H1 (cell line): Measurements from ENCODE around the gene ADAMTS14. TPM values are rescaled to one million over a fixed set of nuclear protein-coding genes. Genes with fewer than 3 reads are reported as not detected.

Experiments
- CTCF ChIA-PET: fragments of 300-600 bp; sonication (Branson Sonifier 250); formaldehyde crosslinking; loops from one replicate; lab custom pipeline; 2021; ENCODE audit not compliant: partially characterized antibody; lab: Charles Lee
- POLR2A ChIA-PET: fragments of 300-600 bp; sonication (Branson Sonifier 250); formaldehyde crosslinking; loops from one replicate; lab custom pipeline; 2021; ENCODE audit warnings: inconsistent platforms; ENCODE audit not compliant: partially characterized antibody; lab: Charles Lee
- DNase-seq, 2 experiments: peaks; one replicate each; pipeline versions ENCODE4 v3.0.0 to v3.0.0-alpha.2; 2010 to 2022; ENCODE audit warnings: low spot score in 2 of 2, low read depth in 1 of 2, mixed read lengths in 1 of 2
- FAIRE-seq: peaks from 2 replicates; lab custom pipeline; 2011; peaks lifted over from hg19 to GRCh38; lab: Jason Lieb, UNC
- H2AFZ ChIP-seq: 2 replicates; pipeline ENCODE4 v1.8.1; 2012; ENCODE audit warnings: low read length, inconsistent platforms
- H2AK5ac ChIP-seq: 2 replicates; pipeline ENCODE4 v1.6.1; 2013; ENCODE audit warnings: low read depth, low read length
- H2BK120ac ChIP-seq: replicated peaks from 2 replicates; pipeline ENCODE3; 2013; ENCODE audit warnings: low read depth, low read length, inconsistent platforms
- H2BK12ac ChIP-seq: 2 replicates; pipeline ENCODE4 v1.6.1; 2013; ENCODE audit warnings: low read depth, low read length
- H2BK15ac ChIP-seq: 2 replicates; pipeline ENCODE4 v1.6.1; 2013; ENCODE audit warnings: low read length
- H2BK20ac ChIP-seq: 2 replicates; pipeline ENCODE4 v1.6.1; 2013; ENCODE audit warnings: low read length
- H2BK5ac ChIP-seq: 2 replicates; pipeline ENCODE4 v1.6.1; 2013; ENCODE audit warnings: low read depth, low read length
- H3K14ac ChIP-seq: 2 replicates; pipeline ENCODE4 v1.6.1; 2013; ENCODE audit warnings: inconsistent platforms; ENCODE audit not compliant: insufficient read length
- H3K18ac ChIP-seq: 2 replicates; pipeline ENCODE4 v1.6.1; 2013; ENCODE audit warnings: low read length; ENCODE audit errors: extremely low read depth
- H3K23ac ChIP-seq: 2 replicates; pipeline ENCODE4 v1.6.1; 2013; ENCODE audit warnings: inconsistent platforms; ENCODE audit not compliant: insufficient read length
- H3K23me2 ChIP-seq: 2 replicates; pipeline ENCODE4 v1.6.1; 2013; ENCODE audit warnings: low read depth, low read length
- H3K27ac ChIP-seq: 2 replicates; pipeline ENCODE4 v1.6.1; 2011; ENCODE audit warnings: low read depth, low read length, inconsistent platforms
- H3K27me3 ChIP-seq, 4 experiments: replicated peaks in 1 of 4; 1 replicate in 1 of 4; 2 replicates in 3 of 4; pipeline versions ENCODE4 v1.6.1 to v1.8.1; 2011 to 2013; ENCODE audit warnings: low read length in 3 of 4, mild to moderate bottlenecking in 3 of 4, inconsistent platforms in 2 of 4, mixed read lengths in 2 of 4, moderate library complexity in 1 of 4; ENCODE audit not compliant: control insufficient read depth in 3 of 4, insufficient read depth in 3 of 4; ENCODE audit errors: extremely low read depth in 1 of 4
- H3K36me3 ChIP-seq, 4 experiments: 2 replicates each; pipeline versions ENCODE4 v1.6.1 to v1.8.1; 2011 to 2013; ENCODE audit warnings: mild to moderate bottlenecking in 4 of 4, low read length in 3 of 4, moderate library complexity in 2 of 4, control low read depth in 1 of 4, inconsistent platforms in 1 of 4; ENCODE audit not compliant: insufficient read depth in 4 of 4, control insufficient read depth in 2 of 4
- H3K4ac ChIP-seq: replicated peaks from 2 replicates; pipeline ENCODE3; 2013; ENCODE audit warnings: low read length, low read depth, mixed read lengths, inconsistent platforms; ENCODE audit not compliant: insufficient read length
- H3K4me1 ChIP-seq, 4 experiments: replicated peaks in 1 of 4; 1 replicate in 1 of 4; 2 replicates in 3 of 4; pipeline versions ENCODE4 v1.6.1 to v1.8.1; 2011 to 2013; ENCODE audit warnings: low read length in 3 of 4, inconsistent platforms in 2 of 4, mixed read lengths in 1 of 4; ENCODE audit not compliant: insufficient read depth in 4 of 4, control insufficient read depth in 3 of 4
- H3K4me2 ChIP-seq, 2 experiments: 2 replicates each; pipeline versions ENCODE4 v1.6.1 to v1.8.1; 2011 to 2013; ENCODE audit warnings: low read depth in 2 of 2, low read length in 2 of 2, control low read depth in 1 of 2, inconsistent platforms in 1 of 2, mild to moderate bottlenecking in 1 of 2; ENCODE audit not compliant: insufficient read depth in 1 of 2
- H3K4me3 ChIP-seq, 4 experiments: fragments of 200-600, 300-600 bp in 1 of 4; sonication (generic), shearing (Covaris generic), sonication (Bioruptor Twin) in 1 of 4; 2 replicates each; pipeline versions ENCODE4 v1.5.1 to v1.8.1; 2011 to 2016; ENCODE audit warnings: low read length in 4 of 4, low read depth in 3 of 4, control low read depth in 2 of 4, inconsistent platforms in 2 of 4, mild to moderate bottlenecking in 2 of 4, mixed read lengths in 1 of 4, moderate library complexity in 1 of 4; ENCODE audit not compliant: insufficient read depth in 2 of 4; ENCODE audit errors: extremely low read depth in 1 of 4
- H3K56ac ChIP-seq: replicated peaks from 2 replicates; pipeline ENCODE3; 2013; ENCODE audit warnings: low read depth, mild to moderate bottlenecking, mixed read lengths, low read length, inconsistent platforms; ENCODE audit not compliant: insufficient read length
- H3K79me1 ChIP-seq: 2 replicates; pipeline ENCODE4 v1.6.1; 2013; ENCODE audit warnings: low read depth, low read length, control low read depth
- H3K79me2 ChIP-seq, 2 experiments: 2 replicates each; pipeline versions ENCODE4 v1.6.1 to v1.8.1; 2012 to 2013; ENCODE audit warnings: low read length in 2 of 2, mild to moderate bottlenecking in 2 of 2, inconsistent platforms in 1 of 2; ENCODE audit not compliant: insufficient read depth in 2 of 2, control insufficient read depth in 1 of 2
- H3K9ac ChIP-seq, 4 experiments: replicated peaks in 1 of 4; 1 replicate in 1 of 4; 2 replicates in 3 of 4; pipeline versions ENCODE4 v1.6.1 to v1.8.1; 2011 to 2013; ENCODE audit warnings: low read depth in 3 of 4, low read length in 3 of 4, control low read depth in 2 of 4, mild to moderate bottlenecking in 2 of 4, moderate library complexity in 2 of 4, inconsistent platforms in 1 of 4; ENCODE audit errors: extremely low read depth in 1 of 4
- H3K9me3 ChIP-seq, 2 experiments: 2 replicates each; pipeline versions ENCODE4 v1.6.1 to v1.8.1; 2012 to 2013; ENCODE audit warnings: mild to moderate bottlenecking in 2 of 2, moderate library complexity in 2 of 2, control low read depth in 1 of 2, inconsistent platforms in 1 of 2, low read depth in 1 of 2, low read length in 1 of 2, mixed read lengths in 1 of 2; ENCODE audit not compliant: insufficient read depth in 2 of 2
- H4K20me1 ChIP-seq, 2 experiments: replicated peaks in 1 of 2; 2 replicates each; pipeline versions ENCODE3 to v1.8.1; 2011 to 2013; ENCODE audit warnings: inconsistent platforms in 2 of 2, low read length in 2 of 2, mild to moderate bottlenecking in 1 of 2; ENCODE audit not compliant: insufficient read depth in 2 of 2, control insufficient read depth in 1 of 2
- H4K5ac ChIP-seq: 2 replicates; pipeline ENCODE4 v1.6.1; 2013; ENCODE audit warnings: low read length, low read depth, mixed read lengths, inconsistent platforms; ENCODE audit not compliant: insufficient read length
- H4K8ac ChIP-seq: 2 replicates; pipeline ENCODE4 v1.8.0; 2013; ENCODE audit warnings: mild to moderate bottlenecking, moderate library complexity, low read length, inconsistent platforms; ENCODE audit not compliant: insufficient read depth; ENCODE audit errors: extremely low read depth
- H4K91ac ChIP-seq: replicated peaks from 2 replicates; pipeline ENCODE3; 2013; ENCODE audit warnings: low read length, mixed read lengths, inconsistent platforms; ENCODE audit not compliant: insufficient read length
- BACH1 ChIP-seq: IDR thresholded peaks from 2 replicates; pipeline ENCODE4 v1.6.1; 2012; ENCODE audit warnings: low read length, improper control_type of control experiment
- BCL11A ChIP-seq, 2 experiments: IDR thresholded peaks; one replicate each; pipeline ENCODE4 v1.6.1; 2011; ENCODE audit warnings: low read depth in 2 of 2, low read length in 2 of 2, mild to moderate bottlenecking in 2 of 2
- BRCA1 ChIP-seq: IDR thresholded peaks from 2 replicates; pipeline ENCODE4 v1.6.1; 2012; ENCODE audit warnings: low read depth, low read length, improper control_type of control experiment
- FOSL1 ChIP-seq: IDR thresholded peaks from 2 replicates; pipeline ENCODE4 v1.6.1; 2011; ENCODE audit warnings: mild to moderate bottlenecking, low read depth, low read length, moderate library complexity; ENCODE audit not compliant: insufficient read depth
- GTF2F1 ChIP-seq: IDR thresholded peaks from 2 replicates; pipeline ENCODE4 v1.6.1; 2012; ENCODE audit warnings: low read depth, low read length, improper control_type of control experiment, borderline replicate concordance
- JUN ChIP-seq: IDR thresholded peaks from 2 replicates; pipeline ENCODE4 v1.6.1; 2011; ENCODE audit warnings: low read depth, mild to moderate bottlenecking, improper control_type of control experiment, low read length
- RFX5 ChIP-seq: IDR thresholded peaks from 2 replicates; pipeline ENCODE4 v1.6.1; 2011; ENCODE audit warnings: low read depth, low read length, improper control_type of control experiment, borderline replicate concordance
- SP4 ChIP-seq: IDR thresholded peaks from 2 replicates; pipeline ENCODE4 v1.6.1; 2012; ENCODE audit warnings: low read length, inconsistent platforms
- SRF ChIP-seq: IDR thresholded peaks from 2 replicates; pipeline ENCODE4 v1.6.1; 2011; ENCODE audit warnings: mild to moderate bottlenecking, low read depth, low read length, moderate library complexity
- TAF1 ChIP-seq: IDR thresholded peaks from 2 replicates; pipeline ENCODE4 v1.6.1; 2011; ENCODE audit warnings: mild to moderate bottlenecking, low read depth, low read length
- WGBS, 2 experiments: shearing (Covaris generic) in 1 of 2; methylation state at CpG; one replicate each; pipeline versions ENCODE4 v1.1.6 to v1.1.7; 2013 to 2015; ENCODE audit warnings: low lambda C conversion rate in 2 of 2, mixed read lengths in 2 of 2, inconsistent platforms in 1 of 2, low coverage in 1 of 2, missing lambda C conversion rate in 1 of 2; ENCODE audit not compliant: insufficient replicate concordance in 2 of 2, insufficient coverage in 1 of 2, insufficient read length in 1 of 2; ENCODE audit errors: extremely low coverage in 1 of 2, missing lambda C conversion rate in 1 of 2; 5-methylcytosine and 5-hydroxymethylcytosine counted together
- polyA plus RNA-seq, 7 experiments: library from polyadenylated mRNA; depleted of rRNA in 3 of 7; stranded (reverse) in 5 of 7; unstranded in 2 of 7; fragments of >200 nt in 5 of 7; fragments of 200-250 nt in 2 of 7; gene quantifications; 1 replicate in 5 of 7; 2 replicates in 1 of 7; 4 replicates in 1 of 7; pipeline versions ENCODE4 v1.2.1 to v1.2.3, GENCODE V29; 2011 to 2013; ENCODE audit warnings: missing spikeins in 2 of 7, mixed read lengths in 2 of 7
- total RNA-seq: library from RNA; stranded (reverse); fragmentation: NEBNext Ultra II Directional; extraction: Animal tissue kit (Norgen Biotek cat#: 25700); gene quantifications from 2 replicates; pipeline ENCODE4 v1.2.1, GENCODE V29; 2021
- TF ChIP-seq, protein P1 (sequence below): IDR thresholded peaks from 2 replicates; pipeline ENCODE4 v1.6.1; 2012; ENCODE audit warnings: inconsistent platforms

Gene ADAMTS14
- total and polyA plus RNA-seq, 2 of the 8 experiments (the other 6 are each of a cell fraction or from before 2014, with no cell fraction given), result 2.0 to 2.3 TPM

DNA sequence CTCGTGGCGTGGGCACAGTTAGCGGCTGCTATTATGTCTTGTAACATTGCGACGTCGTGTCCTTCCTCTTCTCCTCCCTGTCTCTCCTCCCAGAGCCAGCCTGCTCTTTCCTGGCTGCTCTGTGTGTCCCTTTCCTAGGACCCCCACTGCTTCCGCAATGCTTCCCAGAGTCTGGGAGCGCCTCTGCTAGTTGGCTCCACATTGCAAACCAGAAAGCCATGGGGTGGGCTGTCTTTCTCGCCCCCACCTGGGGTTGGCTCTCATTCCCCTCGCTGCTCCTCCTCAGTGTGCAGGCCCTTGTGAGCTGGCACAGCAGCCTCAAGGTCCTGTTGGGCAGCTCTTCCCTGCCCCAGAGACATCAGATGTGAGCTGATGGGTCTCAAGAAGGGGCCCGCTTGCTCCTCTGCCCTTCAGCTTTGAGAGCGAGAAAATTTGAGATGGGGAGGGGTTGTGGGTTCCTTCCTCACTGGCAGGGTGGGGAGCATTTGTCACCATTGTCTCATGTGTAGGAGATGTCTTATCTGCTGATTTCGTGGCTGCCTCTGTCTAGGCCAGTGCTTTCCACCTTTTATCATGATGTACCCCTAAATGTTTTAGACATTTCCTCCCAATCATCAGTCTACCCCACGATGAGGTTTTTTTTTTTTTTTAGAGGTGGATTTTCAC is 3.3 kb downstream of the ADAMTS14 start:
- H3K36me3 ChIP-seq, result no peaks in the 10 kb centered on the region
- no peaks in the 10 kb centered on the region; the same call in 1 of the 2 replicates for H3K79me1 ChIP-seq
- FAIRE-seq (no peak), DNase-seq (no peak)
- peaks cover 2 to 7% (median 3%) of the 10 kb centered on the region in 4 experiments; a peak in 5 of 7 replicates for H3K4me1 ChIP-seq
- CTCF ChIA-PET, result interaction anchor here (0.7 to 2.3 kb wide), 3 partner anchors 56 to 126 kb away, joined by 4 to 11 read pairs (median 5); no protein-coding TSS in a partner anchor
- peaks cover 6% of the 10 kb centered on the region; the same call in 1 of the 2 replicates for H3K23me2 ChIP-seq
- H3K23ac ChIP-seq, result no peak overlapping the region
- no peak overlapping the region for H3K4ac ChIP-seq
- no peak overlapping the region for H2BK5ac ChIP-seq
- H3K18ac ChIP-seq, result no peak overlapping the region
- no peak overlapping the region for H3K4me3 ChIP-seq
- H3K27me3 ChIP-seq, result peaks cover 0 to 25% (median 14%) of the 10 kb centered on the region in 4 experiments; a peak in 6 of 7 replicates
- no peak overlapping the region for H4K5ac ChIP-seq
- H2BK20ac ChIP-seq, result no peak overlapping the region
- no peak overlapping the region for H2AFZ ChIP-seq
- WGBS, 2 experiments, result 83% methylated on average over 11 of the region's 14 CpGs; no CpG with 5 or more reads in 1 of the 2 experiments
- 0 out of 2 replicates have a peak overlapping the region, but pooled peaks have one; percentile 2 for H2BK15ac ChIP-seq
- H3K56ac ChIP-seq, result no peak overlapping the region
- H3K4me2 ChIP-seq, result no peak overlapping the region
- H2BK12ac ChIP-seq, result no peak overlapping the region
- H2BK120ac ChIP-seq, result no peak overlapping the region
- no peak for TF ChIP-seq GTF2F1
- TF ChIP-seq SRF, result no peak
- TF ChIP-seq FOSL1, result no peak
- TF ChIP-seq SP4, result no peak
- no peak for TF ChIP-seq JUN
- TF ChIP-seq, protein P1, sequence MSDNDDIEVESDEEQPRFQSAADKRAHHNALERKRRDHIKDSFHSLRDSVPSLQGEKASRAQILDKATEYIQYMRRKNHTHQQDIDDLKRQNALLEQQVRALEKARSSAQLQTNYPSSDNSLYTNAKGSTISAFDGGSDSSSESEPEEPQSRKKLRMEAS, result no peak
- no peak for TF ChIP-seq BCL11A (IDR thresholded peaks at IDR 0.05; ENCODE audit: low read depth in 2 of 2, low read length in 2 of 2)
- TF ChIP-seq BRCA1, result no peak
- TF ChIP-seq BACH1, result no peak
- no peak for TF ChIP-seq RFX5
- no peak for TF ChIP-seq TAF1
- no peaks in the 10 kb centered on the region for H4K20me1 ChIP-seq
- H2AK5ac ChIP-seq, result 0 out of 2 replicates have a peak overlapping the region, but pooled peaks have one; percentile 34
- no peak overlapping the region for H3K14ac ChIP-seq
- no peak overlapping the region for H4K91ac ChIP-seq
- no peaks in the 10 kb centered on the region for H3K9me3 ChIP-seq
- POLR2A ChIA-PET, result no interaction called here
- no peak overlapping the region for H4K8ac ChIP-seq
- H3K27ac ChIP-seq, result no peak overlapping the region
- no peak overlapping the region for H3K9ac ChIP-seq
- no peaks in the 10 kb centered on the region for H3K79me2 ChIP-seq
